HG02884 (cell line): ENCODE data around the gene DHX38.

Experiments used
- ATAC-seq: cut with Tn5 transposase; IDR thresholded peaks from one replicate; pipeline ENCODE4 v1.9.1; 2021; ENCODE audit warnings: mild to moderate bottlenecking, moderate library complexity; ENCODE audit not compliant: unreplicated experiment

DHX38 gene

DNA sequence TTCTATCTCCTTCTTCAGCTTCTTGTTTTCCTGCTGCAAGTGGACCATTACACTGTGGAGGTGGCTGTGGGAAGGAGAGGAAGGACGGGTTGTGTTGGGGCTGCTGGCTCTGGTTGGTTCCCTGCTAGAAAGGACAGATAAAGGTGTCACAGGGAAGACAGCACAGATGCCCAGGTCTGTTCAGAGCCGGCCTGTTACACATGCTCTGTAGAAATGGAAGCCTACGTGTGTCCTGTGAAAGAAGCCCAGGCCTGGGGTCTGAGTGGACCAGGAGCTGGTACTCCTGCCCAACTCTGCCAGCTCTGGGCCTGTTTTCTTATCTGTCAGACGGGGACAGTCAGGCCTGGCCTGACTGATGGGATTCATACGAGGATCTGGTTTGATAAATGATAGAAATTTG lies 26.4 kb downstream of the DHX38 start:
- no peak for ATAC-seq

DNA sequence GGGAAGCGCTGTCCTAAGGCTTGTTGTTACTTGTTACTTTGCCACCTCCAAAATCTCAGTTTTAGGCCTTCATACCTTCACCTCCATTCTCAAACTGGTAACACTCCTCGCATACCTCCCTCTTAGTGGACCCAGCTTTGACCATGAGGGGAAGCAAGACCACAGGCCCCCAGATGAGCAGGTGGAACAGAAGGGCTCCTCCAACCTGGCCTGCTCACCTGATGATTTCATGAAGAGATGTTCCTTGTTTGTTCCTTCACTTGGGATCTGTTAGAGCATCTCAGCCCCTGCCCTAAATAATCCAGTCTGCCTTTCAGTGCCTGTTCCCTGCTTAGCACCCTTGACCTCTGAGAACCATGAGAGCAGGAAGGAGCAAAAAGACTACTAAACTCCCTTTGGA lies 28.7 kb downstream of the DHX38 start:
- no peak for ATAC-seq

DNA sequence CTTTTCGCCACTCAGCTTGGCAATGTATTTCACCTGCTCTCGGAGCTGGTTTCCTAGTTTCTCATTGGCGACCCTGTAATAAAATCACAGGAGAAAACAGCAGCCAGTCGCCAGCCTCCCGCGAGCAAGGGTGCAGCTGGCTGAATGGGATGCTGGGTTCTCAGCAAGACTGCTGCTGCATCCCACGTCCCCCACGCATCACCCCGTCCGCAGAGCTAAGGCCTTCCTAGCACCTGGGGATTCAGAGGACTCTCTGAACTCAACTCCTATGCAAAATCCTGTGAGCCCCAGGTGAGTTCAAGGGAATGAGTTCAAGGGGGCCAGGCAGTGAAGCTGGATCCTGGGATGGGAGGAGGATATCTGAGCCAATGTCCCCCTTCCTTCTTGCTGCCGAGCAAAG lies 29.3 kb downstream of the DHX38 start:
- ATAC-seq, result no peak

DNA sequence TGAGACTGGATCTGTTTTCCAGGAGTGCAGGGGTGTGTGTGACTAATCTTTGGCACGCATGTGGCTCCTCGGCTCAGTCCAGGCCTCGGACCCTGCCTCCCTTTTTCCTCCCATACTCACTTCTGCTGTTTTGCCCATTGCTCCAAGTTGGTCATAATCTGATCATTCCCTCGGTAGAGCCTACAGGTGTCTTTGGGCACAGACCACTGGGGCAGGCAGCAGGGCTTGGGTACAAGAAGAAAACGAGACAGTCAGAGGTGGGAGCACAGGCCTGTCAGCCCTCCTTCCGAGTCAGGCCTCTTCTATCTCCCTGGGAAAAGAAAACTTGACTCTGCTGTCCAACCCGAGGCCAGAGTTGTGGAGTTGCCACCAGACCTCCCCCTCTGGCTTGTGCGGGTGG lies 29.8 kb downstream of the DHX38 start:
- ATAC-seq, result no peak

DNA sequence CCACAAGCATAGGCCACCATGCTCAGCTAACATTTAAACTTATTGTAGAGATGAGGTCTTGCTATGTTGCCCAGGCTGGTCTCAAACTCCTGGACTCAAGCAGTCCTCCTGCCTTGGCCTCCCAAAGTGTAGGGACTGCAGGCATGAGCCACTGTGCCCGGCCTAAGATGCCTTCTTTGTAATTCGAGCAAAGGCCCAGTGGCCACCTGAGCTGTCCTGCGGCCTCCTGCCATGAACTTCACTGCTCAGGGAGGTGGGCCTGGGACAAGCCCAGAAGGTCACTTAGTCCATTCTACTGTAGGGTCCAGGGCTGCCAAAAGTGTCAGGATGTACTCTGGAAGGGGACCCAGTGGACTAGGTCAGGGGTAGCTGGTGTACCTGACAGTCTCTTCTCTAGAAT lies 30.5 kb downstream of the DHX38 start:
- no peak for ATAC-seq

DNA sequence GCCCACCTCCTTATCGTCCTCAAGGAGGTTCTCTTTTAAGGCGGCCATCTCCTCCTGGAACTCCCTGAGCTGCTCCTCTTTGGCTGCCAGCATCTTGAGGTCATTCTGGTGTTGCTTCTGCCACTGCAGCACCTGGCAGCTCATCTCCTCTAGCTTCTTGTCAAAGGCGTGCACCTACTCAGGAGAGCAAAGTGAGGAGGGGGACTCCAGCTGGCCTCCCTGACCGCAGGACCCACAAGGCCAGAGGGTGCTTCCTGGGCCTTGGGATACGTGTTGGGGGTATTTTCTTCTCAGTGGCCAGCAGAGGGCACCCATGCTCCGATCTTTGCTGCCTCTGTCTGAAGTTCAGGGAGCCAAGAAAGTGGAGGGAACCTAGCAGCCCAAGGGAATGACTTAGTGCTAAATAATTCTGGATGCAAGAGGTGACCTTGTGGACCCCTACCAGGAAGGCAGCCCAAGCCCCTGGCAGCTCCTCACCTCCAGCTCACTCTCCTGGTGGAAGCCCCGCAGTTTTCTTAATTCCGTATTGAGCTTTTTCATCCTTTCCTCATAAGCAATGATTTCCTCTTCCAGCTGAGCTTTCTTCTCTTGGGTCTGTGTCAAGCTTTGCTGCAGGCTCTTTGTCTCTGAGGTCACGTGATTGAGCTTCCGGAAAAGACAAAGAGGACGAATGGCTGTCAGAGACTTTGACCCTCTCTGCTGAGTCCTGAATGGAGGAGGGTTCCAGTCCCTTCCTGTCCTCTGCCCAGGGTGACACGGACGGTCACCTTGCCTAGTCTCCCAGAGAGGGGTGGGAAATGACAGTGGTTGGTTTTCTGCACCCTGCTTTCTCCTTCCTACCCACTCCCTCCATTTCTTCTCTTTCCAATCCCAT lies 31.4 kb downstream of the DHX38 start:
- ATAC-seq, result peak; percentile 57

DNA sequence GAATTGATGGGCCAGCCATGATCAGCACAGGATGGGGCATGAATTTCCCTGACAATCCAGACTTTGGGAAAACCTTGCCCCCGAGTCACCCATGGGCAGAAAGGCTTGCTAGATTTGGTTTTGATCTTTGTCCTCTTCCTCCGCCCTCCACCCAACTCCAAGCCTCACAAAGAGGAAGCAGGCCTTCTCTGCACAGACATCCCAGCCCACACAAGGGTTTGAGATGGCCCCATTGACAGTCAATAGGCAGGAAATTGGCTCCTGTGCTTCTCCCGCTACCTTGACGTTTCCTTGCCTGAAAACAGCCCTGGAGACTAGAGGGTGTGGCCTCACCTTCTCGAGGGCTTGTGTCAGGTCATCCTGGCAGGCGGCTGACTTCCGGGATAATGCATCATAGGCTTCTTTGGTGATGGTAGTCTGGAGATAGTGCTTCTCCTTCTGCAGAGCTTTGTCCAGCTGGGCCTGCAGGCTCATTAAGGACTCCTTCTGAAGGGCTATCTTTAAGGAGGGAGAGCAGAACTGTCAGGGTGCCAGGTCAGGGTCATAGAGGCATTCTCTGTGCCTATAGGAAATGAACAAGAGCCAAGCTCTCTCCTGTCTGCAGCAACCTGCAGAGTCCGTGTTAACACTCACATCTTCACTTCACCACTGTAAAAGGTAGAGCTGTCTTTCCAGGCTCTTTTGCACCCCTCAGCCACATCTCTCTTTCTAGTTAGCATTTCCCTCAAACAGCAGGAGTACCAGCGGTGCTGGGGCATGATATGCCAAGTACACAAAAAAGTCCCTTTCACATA lies 32.2 kb downstream of the DHX38 start:
- ATAC-seq, result no peak

DNA sequence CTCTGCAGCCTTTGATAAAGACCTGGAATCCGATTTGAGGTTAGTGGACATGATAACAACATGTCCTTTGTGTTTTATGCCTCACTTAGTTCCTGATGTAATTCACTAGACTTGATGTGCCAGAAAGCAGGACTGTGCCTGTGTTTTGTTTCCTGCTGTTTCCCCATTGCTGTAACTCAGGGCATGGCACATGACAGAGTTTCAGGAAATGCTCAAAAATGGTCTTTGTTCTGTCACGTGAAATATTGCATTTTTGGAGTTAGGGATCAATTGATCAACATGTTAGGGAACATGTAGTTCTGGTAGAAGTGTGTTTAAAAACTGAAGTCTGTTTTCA lies 32.8 kb downstream of the DHX38 start:
- ATAC-seq, result no peak

DNA sequence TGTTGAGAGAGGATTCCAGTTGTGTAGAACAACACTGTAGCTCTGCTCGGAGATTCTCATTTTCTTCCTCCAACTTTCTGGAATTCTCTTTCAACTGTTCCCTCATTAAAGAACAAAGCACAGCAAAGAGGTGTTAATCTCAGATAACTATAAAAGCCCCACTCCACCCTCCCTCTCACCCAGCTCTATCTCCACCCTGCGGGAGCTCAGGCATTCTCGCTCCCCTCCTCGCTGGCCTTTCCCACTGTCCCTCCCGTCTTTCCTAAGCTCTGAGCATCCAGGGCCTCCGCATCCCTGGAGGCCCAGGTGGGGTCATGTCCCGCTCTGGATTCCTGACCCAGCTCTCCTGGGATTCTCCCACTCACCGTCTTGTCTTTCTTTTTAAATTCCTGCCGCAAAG lies 35.1 kb downstream of the DHX38 start:
- ATAC-seq, result no peak

DNA sequence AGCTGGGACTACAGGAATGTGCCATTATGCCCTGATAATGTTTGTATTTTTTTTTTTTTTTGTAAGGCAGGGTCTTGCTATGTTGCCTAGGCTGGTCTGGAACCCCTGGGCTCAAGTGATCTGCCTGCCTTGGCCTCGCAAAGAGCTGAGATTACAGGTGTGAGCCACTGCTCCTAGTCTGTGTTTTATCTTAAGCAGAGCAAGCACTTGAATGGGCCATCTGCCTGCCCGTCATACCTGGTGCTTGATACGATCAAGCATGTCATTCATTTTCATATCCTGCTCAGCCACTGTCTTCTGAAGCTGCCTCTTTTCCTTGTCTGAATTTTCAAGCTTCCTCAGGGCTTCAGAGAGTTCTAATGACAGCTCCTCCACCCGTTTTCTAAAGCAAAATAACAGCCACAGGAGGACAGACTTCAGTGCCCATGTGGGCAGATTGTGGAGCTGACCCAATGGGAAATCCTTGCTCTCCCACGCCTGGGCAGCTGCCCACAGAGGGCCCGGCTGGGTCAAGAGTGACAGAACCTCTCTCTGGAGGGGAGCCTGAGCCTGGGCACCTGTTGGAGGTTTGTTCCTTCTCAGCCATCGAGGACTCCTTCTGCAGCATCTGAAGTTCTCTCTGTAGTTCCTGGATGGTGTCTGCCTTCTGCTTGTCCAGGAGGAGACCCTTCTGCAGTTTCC lies 36.5 kb downstream of the DHX38 start:
- no peak for ATAC-seq

DNA sequence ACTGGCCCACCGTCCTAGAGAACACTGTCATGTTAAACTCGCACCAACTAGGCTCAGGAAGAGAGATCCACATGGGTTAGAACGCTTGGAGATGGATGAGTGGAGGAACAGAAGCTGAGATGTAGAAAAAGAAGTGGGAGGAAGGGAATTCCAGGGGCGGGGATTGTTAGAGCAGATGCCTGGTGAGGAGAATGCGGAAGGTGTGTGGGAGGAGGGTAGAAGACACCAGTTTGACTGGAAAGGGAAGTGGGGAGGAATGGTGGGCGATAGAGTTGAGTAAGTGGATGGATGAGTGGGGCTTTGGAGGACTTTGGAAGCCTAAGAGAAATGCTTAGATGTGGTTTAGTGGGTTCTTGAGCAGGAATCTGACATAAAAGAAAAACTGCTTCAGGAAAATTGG lies 37.4 kb downstream of the DHX38 start:
- ATAC-seq, result no peak

DNA sequence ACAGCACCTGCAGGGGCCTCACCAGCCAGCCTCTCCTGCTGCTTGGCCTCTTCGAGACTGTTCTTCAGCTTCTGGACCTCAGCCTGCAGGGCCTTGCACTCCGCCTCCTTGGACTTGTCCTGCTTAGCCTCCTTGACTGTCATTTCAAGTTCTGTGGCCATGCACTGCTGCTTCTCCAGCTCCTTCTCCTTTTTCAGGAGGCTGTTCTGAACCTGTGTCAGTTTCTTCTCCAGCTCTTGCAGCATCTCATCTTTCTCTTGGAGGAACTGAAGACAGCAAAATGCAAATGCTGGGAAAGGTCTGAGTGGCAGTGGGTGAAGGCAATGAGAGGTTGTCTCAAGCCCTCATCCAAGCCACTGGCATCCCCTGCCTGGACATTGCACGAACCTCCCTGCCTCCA lies 39.1 kb downstream of the DHX38 start:
- no peak for ATAC-seq

DNA sequence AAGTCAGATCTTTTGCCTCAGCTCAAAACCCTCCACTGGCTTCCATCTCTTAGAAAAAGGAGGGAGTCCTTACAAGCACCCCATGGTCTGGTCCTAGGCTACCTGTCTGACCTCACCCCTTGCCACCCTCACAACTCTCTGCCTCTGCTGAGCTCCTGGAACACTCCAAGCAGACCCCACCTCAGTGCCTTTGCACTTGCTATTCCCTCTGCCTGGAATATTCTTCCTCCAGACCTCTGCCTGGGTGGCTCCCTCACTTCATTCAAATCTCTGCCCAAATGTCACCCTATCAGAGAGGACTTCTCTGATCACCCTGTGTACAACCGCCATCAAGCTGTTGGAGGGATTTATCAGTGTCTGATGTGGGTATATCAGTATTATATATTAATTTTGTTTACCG lies 40.9 kb downstream of the DHX38 start:
- no peak for ATAC-seq

DNA sequence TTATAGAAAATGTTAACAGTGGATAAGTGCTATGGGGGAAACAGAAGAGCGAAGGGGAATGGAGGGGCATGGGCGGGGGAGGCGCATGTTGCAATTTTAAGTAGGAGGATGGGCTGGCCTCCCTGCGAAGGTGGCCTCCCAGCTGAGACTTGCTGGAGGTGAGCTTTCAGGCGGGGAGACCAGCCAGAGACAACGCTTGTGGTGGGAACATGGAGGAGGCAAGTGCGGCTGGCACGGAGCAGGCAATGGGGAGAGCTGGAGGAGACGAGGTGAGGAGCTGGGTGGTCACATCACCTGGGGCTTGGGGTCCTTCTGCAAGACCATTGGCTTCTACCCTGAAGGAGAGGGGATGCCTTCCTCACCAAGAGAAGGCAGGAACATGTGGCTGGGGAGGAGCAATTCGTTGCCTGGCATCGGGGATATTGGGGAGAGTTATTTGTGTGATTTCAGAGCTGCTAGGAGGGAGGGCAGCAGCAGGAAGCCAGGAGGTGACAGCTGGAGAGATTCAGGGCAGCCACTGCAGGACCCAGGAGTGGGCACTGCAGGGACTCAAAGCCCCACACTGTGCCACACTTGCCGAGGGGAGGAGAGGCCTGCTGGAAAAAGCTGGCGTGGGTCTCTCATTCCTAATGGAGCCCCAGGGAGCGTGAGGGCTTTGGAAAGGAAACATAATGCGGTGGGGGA lies 43.9 kb downstream of the DHX38 start:
- no peak for ATAC-seq

DNA sequence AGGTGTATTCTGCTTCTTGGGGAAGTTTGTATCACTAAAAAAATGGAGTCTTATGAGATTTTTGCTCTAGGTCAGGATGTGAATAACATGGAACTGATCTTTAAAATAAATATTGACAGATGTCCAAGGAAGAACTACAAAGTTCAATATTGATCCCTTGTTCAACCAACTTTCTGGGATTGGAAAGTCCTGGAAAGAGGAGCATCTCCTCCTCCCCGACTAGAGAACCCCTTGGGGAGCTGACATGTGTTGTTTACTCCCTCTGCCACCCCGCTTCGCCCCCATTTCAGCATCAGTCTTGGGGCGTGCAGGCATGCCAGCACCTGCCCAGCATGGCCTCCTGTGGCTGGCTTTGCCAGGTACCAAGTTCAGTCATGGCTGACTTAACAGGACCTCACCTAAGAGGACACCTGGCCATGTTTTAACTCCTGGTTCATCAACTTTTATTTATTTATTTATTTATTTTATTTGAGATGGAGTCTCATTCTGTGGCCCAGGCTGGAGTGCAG lies 44.5 kb downstream of the DHX38 start:
- ATAC-seq, result no peak

DNA sequence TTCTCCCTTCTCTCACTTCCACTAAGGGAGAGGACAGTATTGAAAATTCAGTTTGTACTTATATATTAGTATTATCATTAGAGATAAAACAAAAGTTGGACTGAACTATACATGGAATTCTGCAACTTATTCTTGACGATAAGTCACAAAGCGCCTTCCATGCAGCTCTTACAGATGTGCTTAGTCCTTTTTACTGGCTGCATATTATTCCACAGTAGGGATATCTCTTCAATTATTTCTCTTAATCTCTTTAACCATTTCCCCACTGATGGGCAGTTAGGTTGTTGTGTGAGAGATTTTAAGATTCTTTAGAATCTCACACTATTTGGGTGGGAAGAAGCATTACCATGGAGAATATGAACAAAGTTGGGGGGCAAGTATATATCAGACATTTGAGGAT lies 46.3 kb downstream of the DHX38 start:
- no peak for ATAC-seq

DNA sequence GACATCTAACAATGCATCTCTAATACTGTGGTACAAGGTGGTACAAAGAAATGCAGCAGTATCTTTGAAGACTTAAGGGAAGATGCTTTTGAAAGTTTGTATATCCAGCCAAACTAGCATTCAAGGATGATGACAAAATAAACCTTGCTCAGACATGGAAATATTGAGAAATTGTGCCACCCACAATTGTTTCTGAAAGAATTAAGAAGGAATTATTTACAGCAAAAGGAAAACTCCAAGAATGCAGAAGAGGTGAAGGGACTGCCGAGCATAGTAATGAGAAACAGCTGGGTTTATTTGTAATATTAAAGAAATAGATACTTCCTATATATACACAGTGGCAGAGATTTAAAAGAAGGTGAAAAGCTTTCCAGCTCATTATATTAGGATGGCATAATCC lies 48.8 kb downstream of the DHX38 start:
- no peak for ATAC-seq

DNA sequence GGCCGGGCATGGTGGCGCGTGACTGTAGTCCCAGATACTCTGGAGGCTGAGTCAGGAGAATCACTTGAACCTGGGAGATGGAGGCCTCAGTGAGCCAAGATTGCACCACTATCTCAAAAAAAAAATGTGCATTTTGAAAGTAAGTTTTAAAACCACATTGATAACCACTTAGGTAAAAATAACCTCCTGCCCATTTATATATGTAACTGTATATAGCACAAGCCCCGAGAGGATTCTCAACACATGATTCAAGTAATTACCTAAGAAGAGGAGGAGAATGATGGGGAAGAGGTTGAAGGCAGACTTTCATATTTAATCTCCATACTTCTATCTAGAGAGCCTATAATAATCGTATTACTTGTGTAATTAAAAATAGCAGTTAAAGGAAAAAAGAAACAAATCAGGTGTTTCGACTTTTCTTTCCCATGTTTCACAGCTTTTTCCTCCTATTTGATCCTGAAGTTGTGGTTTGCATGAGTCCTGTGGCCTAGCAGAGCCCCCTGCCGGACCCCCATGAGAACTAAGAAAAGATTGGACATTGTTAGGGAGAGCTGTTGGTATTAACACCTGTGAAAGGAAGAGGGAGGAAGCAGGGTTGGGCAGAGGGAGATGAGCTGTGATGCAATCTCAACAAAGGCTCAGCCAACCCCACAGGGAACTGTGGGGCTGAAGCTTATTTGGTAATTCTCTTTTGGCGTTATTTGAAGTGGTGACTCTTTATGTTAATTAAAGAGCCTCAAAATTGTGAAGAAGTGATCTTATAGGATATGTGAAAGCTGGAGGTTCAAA lies 56.2 kb downstream of the DHX38 start:
- ATAC-seq, result no peak

DNA sequence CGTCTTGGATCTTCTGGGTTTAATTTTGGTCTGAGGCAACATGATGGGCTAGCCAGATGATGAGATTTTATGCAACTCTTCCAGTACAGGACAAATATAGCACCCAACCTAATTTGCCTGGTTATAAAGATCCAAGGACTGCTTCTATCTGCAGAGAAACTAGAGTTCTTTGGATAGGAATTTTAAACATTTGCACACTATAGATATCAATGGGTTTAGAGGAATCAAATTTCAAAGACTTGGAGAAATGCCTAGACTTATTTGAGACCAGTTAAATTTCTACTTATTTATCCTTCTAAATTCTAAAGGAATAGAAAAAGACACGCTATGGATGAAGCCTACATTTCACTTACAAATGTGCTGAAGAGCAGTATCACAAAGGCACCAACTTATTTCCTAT lies 65.7 kb downstream of the DHX38 start:
- no peak for ATAC-seq

DNA sequence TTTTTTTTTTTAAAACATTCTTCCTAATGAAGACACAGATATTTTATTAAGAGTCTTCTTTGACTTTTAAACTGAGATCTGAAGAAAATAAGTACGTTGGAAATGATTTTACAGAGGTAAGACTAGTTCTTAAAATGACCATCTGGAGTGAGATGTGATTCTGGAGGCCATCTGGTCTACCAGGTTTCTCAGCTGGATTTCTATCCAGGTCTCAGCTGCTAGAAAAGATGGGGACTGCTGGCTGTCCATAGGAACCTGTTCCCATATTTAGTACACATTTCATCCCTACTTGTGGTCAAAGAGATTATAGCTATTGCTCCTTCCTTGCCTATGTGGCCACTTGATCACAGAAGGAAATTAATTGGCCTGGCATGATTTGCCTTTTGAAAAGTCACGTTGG lies 66.2 kb downstream of the DHX38 start:
- ATAC-seq, result no peak
